Heart left ventricle (tissue), 16 donors: Measurements from ENCODE around the gene ADGRL3. TPM values are rescaled to one million over a fixed set of nuclear protein-coding genes. Genes with fewer than 3 reads are reported as not detected.

Experiments used
- ATAC-seq, 4 donors: fragments of 200-7000 bp; cut with Tn5 transposase; one replicate each; pipeline ENCODE4 v1.9.1; 2020 to 2022; ENCODE audit warnings: moderate library complexity in 4 of 4, mild to moderate bottlenecking in 3 of 4, moderate number of reproducible peaks in 1 of 4
- DNase-seq, 5 donors: peaks; one replicate each; pipeline ENCODE4 v3.0.0-alpha.2; 2020
- H3K27ac ChIP-seq, 12 donors: fragments of 200-600 bp; sonication (generic) in 4 of 12; one replicate each; pipeline versions ENCODE4 v1.5.0 to v1.8.0; 2016 to 2022; ENCODE audit warnings: mild to moderate bottlenecking in 2 of 12
- H3K27me3 ChIP-seq, 9 donors: fragments of 200-600 bp; sonication (generic) in 2 of 9; one replicate each; pipeline versions ENCODE4 v1.5.1 to v1.8.0; 2016 to 2022; ENCODE audit warnings: mild to moderate bottlenecking in 3 of 9
- H3K36me3 ChIP-seq, 9 donors: fragments of 200-600 bp; sonication (generic) in 2 of 9; one replicate each; pipeline versions ENCODE4 v1.5.0 to v1.8.0; 2018 to 2022; ENCODE audit warnings: mild to moderate bottlenecking in 2 of 9
- H3K4me1 ChIP-seq, 12 donors: fragments of 200-600 bp; sonication (generic) in 4 of 12; one replicate each; pipeline versions ENCODE4 v1.5.0 to v1.8.0; 2016 to 2022; ENCODE audit warnings: mild to moderate bottlenecking in 3 of 12
- H3K4me3 ChIP-seq, 12 donors: fragments of 200-600 bp; sonication (generic) in 4 of 12; one replicate each; pipeline versions ENCODE4 v1.5.0 to v1.8.0; 2017 to 2022; ENCODE audit warnings: mild to moderate bottlenecking in 9 of 12, moderate library complexity in 4 of 12
- H3K9me3 ChIP-seq, 12 donors: fragments of 200-600 bp; sonication (generic) in 4 of 12; one replicate each; pipeline versions ENCODE4 v1.5.0 to v1.8.0; 2016 to 2022; ENCODE audit warnings: mild to moderate bottlenecking in 1 of 12
- POLR2A ChIP-seq, 2 donors: fragments of 450-650 bp; IDR thresholded peaks; one replicate each; pipeline ENCODE4 v1.6.1; 2017; ENCODE audit warnings: antibody characterized with exemption in 2 of 2, mild to moderate bottlenecking in 2 of 2, moderate library complexity in 2 of 2
- WGBS, 4 donors: extraction: QIAGEN DNeasy Blood & Tissue Kit in 2 of 4; methylation state at CpG; one replicate each; pipeline versions ENCODE4 v1.1.5 to v1.1.7; 2013 to 2018; 5-methylcytosine and 5-hydroxymethylcytosine counted together
- intact Hi-C, 10 donors: fragments of 100-400 bp; cut with DNase I; formaldehyde crosslinking; loops; one replicate each; pipeline versions ENCODE4 v1.11.1 to v1.14.2; 2022
- polyA plus RNA-seq, 2 donors: library from polyadenylated mRNA; stranded (reverse); fragments of 200-250 nt; gene quantifications; one replicate each; pipeline ENCODE4 v1.2.3, GENCODE V29; 2013
- total RNA-seq, 9 donors: library from RNA; depleted of rRNA in 2 of 9; stranded (reverse); fragments of >200 nt in 2 of 9; fragmentation: NEBNext Ultra II Directional in 3 of 9; extraction: Animal tissue kit (Norgen Biotek cat#: 25700) in 3 of 9; gene quantifications; one replicate each; pipeline versions ENCODE4 v1.1.0 to v1.2.4, GENCODE V29; 2016 to 2023
- TF ChIP-seq, protein P1 (sequence below), 12 donors: fragments of 200-600 bp; sonication (generic) in 4 of 12; IDR thresholded peaks; one replicate each; pipeline versions ENCODE4 v1.5.0 to v1.8.0; 2018 to 2022; ENCODE audit warnings: antibody characterized with exemption in 12 of 12, mild to moderate bottlenecking in 5 of 12
- donor health status: ischemic (EF 13 %, LVEDD 7.1; RV severe dilation, severe dysfunction).
- donor health status: healthy with polysubstance abuse.
- donor health status: DM: no; HTN: yes; CAD: no.
- donor health status: DM: no; HTN: no; CAD: no.
- donor health status: ischemic (EF 25% LVEDD 6.9; RV normal size, moderate dysfunction).
- donor health status: ischemic (EF 25% LVEDD 5.7; RV mildly dilated, moderate dysfunction).
- donor health status: healthy.
- donor health status: DM: yes; HTN: yes; CAD: no.
- donor health status: ischemic (EF 35%, LVEDD 5.7; RV mildly dilated, moderate dysfunction).
- donor health status: nonischemic (EF 11% LVEDD 7.7; RV severe dilation, severe dysfunction).
- donor health status: DM: yes; HTN: yes; CAD: no.
- donor health status: PGD.
- donor health status: ischemic (EF 29% LVEDD 5.4; RV normal size, mild dysfunction).
- donor health status: nonischemic (EF 23%, LVEDD 6.1; RV moderate dilation, normal function).

The ADGRL3 gene
- total and polyA plus RNA-seq, 11 donors, result 0.84 to 24.4 (median 7.6) TPM

DNA sequence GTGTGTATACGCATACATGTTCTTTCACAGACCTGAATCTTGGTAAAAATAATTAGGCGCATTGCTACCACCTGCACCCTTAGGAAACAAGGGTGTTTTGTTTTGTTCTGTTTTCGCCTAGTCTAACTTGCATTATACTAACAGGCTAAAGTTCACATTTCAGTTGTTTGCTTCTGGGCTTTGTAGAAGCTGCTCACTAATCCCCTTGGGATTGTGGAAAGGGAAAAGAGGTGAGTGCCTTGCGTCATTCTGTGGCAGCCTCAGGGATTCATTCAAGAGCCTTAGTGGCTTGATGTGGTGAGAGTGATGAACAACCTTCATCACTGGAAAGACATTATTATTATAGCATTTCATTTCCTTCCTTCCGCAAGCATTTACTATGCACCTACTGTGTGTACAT, 331.1 kb downstream of the ADGRL3 start:
- H3K27me3 ChIP-seq, result no peaks in the 10 kb centered on the region
- no peak overlapping the region for H3K4me3 ChIP-seq
- peaks cover 0 to 11% (median 0%) of the 10 kb centered on the region in 12 donors for H3K9me3 ChIP-seq
- H3K36me3 ChIP-seq, result no peaks in the 10 kb centered on the region
- no peak for DNase-seq
- intact Hi-C loops, result no loop called here
- 89 to 93% (median 92%) methylated on average over 5 of the region's 5 CpGs for WGBS, 4 donors
- TF ChIP-seq, protein P1, sequence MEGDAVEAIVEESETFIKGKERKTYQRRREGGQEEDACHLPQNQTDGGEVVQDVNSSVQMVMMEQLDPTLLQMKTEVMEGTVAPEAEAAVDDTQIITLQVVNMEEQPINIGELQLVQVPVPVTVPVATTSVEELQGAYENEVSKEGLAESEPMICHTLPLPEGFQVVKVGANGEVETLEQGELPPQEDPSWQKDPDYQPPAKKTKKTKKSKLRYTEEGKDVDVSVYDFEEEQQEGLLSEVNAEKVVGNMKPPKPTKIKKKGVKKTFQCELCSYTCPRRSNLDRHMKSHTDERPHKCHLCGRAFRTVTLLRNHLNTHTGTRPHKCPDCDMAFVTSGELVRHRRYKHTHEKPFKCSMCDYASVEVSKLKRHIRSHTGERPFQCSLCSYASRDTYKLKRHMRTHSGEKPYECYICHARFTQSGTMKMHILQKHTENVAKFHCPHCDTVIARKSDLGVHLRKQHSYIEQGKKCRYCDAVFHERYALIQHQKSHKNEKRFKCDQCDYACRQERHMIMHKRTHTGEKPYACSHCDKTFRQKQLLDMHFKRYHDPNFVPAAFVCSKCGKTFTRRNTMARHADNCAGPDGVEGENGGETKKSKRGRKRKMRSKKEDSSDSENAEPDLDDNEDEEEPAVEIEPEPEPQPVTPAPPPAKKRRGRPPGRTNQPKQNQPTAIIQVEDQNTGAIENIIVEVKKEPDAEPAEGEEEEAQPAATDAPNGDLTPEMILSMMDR (IDR thresholded peaks at IDR 0.05), result no peak
- TF ChIP-seq POLR2A (IDR thresholded peaks at IDR 0.05), result no peak
- no peak for ATAC-seq
- no peak overlapping the region for H3K27ac ChIP-seq
- H3K4me1 ChIP-seq, result no peaks in the 10 kb centered on the region

DNA sequence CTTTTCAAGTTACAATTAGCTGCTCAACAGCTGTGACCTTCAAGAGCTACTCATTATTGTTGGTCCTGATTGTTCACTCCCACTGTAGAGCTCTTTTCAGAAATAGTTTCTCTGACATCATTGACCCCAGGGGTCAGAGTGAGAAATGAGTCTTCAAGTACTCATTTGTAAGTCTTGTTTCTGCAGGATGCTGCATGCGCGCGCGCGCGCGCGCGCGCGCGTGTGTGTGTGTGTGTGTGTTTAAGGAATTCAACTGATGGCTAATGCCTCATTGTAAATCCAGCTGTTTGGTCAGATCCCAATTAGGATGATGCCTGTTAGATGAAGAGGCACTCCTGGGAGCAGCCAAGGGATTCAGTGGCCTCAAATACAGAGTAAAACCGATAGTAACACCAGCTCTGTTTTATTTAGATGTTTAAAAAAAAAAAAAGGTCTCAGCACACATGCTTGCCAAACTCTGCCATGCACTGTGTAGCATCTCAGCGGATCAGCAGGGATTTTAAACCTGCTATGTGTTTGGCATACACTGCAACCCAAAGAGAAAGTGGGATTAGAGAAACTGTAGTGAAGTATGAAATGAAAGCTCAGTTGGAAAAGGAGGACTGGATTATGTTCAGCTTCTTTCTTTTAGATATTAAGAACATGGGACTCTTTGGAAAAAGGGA, 332.3 kb downstream of the ADGRL3 start:
- 52 to 70% (median 58%) methylated on average over 14 of the region's 14 CpGs for WGBS, 4 donors
- ATAC-seq, result peak in 2 of 4 donors; percentile 28 to 63
- Histone ChIP-seq H3K36me3 (no peaks in the 10 kb centered on the region), H3K4me3 (peak overlapping the region in 1 of 12 donors; percentile 6), H3K27me3 (no peaks in the 10 kb centered on the region), H3K4me1 (no peaks in the 10 kb centered on the region), H3K27ac (no peak overlapping the region), H3K9me3 (peaks cover 0 to 11% (median 0%) of the 10 kb centered on the region in 12 donors)
- intact Hi-C loops, result no loop called here
- no peak for TF ChIP-seq POLR2A (IDR thresholded peaks at IDR 0.05)
- TF ChIP-seq, protein P1 (IDR thresholded peaks at IDR 0.05), result no peak
- DNase-seq, result peak in 1 of 5 donors; percentile 21

GRCh38 chr4:61533140-61533539, 333.0 kb downstream of the ADGRL3 start:
- intact Hi-C loops, result no loop called here
- H3K27me3 ChIP-seq, result no peaks in the 10 kb centered on the region
- no peak overlapping the region for H3K27ac ChIP-seq
- H3K4me3 ChIP-seq, result no peak overlapping the region
- WGBS, 4 donors, result 50 to 77% (median 66%) methylated on average over 1 of the region's 1 CpG
- ATAC-seq (no peak), DNase-seq (no peak)
- H3K9me3 ChIP-seq, result peaks cover 0 to 11% (median 0%) of the 10 kb centered on the region in 12 donors
- no peak for TF ChIP-seq POLR2A (IDR thresholded peaks at IDR 0.05)
- TF ChIP-seq, protein P1 (IDR thresholded peaks at IDR 0.05), result no peak
- H3K36me3 ChIP-seq, result no peaks in the 10 kb centered on the region
- no peaks in the 10 kb centered on the region for H3K4me1 ChIP-seq

GRCh38 chr4:61540944-61541343, 340.8 kb downstream of the ADGRL3 start:
- 37 to 55% (median 49%) methylated on average over 2 of the region's 2 CpGs for WGBS, 4 donors
- H3K9me3 ChIP-seq, result no peaks in the 10 kb centered on the region
- no peak overlapping the region for H3K27ac ChIP-seq
- TF ChIP-seq, protein P1 (IDR thresholded peaks at IDR 0.05), result no peak
- no peak for TF ChIP-seq POLR2A (IDR thresholded peaks at IDR 0.05)
- intact Hi-C loops, result no loop called here
- no peaks in the 10 kb centered on the region for H3K36me3 ChIP-seq
- H3K4me1 ChIP-seq, result peaks cover 0 to 8% (median 0%) of the 10 kb centered on the region in 12 donors
- H3K4me3 ChIP-seq, result no peak overlapping the region
- no peaks in the 10 kb centered on the region for H3K27me3 ChIP-seq
- ATAC-seq (peak in 3 of 4 donors; percentile 20 to 61 (median 53)), DNase-seq (no peak)
